Heart left ventricle (tissue), 13 donors: ENCODE data around the gene LPXN.

Source experiments
- CTCF ChIP-seq, 12 donors: fragments of 200-600 bp; sonication (generic) in 4 of 12; IDR thresholded peaks; one replicate each; pipeline versions ENCODE4 v1.5.0 to v1.8.0; 2018 to 2022; ENCODE audit warnings: antibody characterized with exemption in 12 of 12, mild to moderate bottlenecking in 5 of 12
- POLR2A ChIP-seq, 2 donors: fragments of 450-650 bp; IDR thresholded peaks; one replicate each; pipeline ENCODE4 v1.6.1; 2017; ENCODE audit warnings: antibody characterized with exemption in 2 of 2, mild to moderate bottlenecking in 2 of 2, moderate library complexity in 2 of 2
- donor health status: ischemic (EF 13 %, LVEDD 7.1; RV severe dilation, severe dysfunction).
- donor health status: DM: no; HTN: yes; CAD: no.
- donor health status: DM: no; HTN: no; CAD: no.
- donor health status: ischemic (EF 25% LVEDD 6.9; RV normal size, moderate dysfunction).
- donor health status: ischemic (EF 25% LVEDD 5.7; RV mildly dilated, moderate dysfunction).
- donor health status: ischemic (EF 35%, LVEDD 5.7; RV mildly dilated, moderate dysfunction).
- donor health status: nonischemic (EF 11% LVEDD 7.7; RV severe dilation, severe dysfunction).
- donor health status: DM: yes; HTN: yes; CAD: no.
- donor health status: PGD.
- donor health status: ischemic (EF 29% LVEDD 5.4; RV normal size, mild dysfunction).
- donor health status: nonischemic (EF 23%, LVEDD 6.1; RV moderate dilation, normal function).

- TF ChIP-seq CTCF (IDR thresholded peaks at IDR 0.05) (no peak), POLR2A (IDR thresholded peaks at IDR 0.05) (peak in 1 of 2 donors; percentile 41)
These were observed 3.1 kb upstream of the LPXN start, which contains the start of gene ZFP91 for GRCh38 chr11:58578635-58579191.
